Kidney tubule cell (primary cell): ENCODE results near the gene ATP9B.
"Not testable (repeated sequence)": the region's sequence is repeated elsewhere in the genome, so short reads cannot be mapped to it uniquely, and the experiment has no call there.

ENCODE experiments used
- DNase-seq: peaks from one replicate; pipeline ENCODE4 v3.0.0-alpha.2; 2018; ENCODE audit warnings: low spot score

The ATP9B gene

DNA sequence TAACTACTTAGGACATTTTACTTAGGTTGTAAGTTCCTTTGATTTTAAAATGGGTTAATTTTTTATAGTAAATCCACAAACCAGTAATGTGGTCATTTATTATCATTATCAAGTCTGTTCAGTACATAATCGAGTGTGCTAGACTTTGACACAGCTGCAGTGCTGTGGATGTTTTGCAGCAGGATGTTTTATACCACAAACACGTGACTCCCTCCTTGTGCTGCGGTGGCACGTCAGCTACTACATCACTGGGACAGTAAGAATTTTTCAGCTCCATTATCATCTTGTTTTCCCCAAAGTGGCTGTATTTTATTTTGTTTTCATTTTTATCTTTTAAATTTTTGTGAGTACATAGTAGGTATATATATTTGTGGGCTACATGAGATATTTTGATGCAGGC is 70.0 kb downstream of the ATP9B start:
- no peak for DNase-seq

DNA sequence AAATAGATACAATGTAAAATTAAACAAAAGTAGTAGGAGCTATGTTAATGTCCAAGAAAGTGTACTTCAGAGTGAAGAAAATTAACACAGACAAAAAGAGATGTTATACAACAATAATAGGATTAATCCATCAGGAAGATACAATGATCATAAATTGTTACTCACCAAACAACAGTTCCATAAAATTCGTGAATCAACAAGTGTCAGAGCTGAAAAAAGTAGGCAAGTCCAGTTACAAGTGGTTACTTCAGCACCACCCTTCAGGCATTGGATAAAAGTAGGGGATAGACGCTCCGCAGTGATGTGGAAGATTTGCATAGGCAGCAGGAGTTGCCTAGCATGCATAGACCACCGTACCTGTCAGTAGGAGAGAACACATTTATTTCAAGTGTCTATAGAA is 77.8 kb downstream of the ATP9B start:
- DNase-seq = no peak

DNA sequence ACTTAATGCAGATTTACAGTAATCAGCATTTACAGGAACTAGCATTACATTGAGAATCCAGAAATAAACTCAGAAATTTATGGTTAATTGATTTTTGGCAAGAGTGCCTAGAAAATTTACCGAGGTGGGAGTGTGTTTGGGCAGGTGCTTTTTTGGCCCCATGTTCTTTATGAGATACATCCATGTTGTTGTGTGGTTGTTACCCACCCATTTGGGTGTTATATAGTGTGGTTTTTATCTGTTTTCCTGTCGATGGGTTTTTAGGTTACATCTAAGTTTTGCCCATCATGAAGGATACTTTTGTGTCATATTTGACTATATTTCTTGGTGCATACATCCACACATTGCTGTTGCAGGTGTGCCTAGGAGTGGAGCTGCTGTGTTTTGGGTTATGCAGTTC is 82.0 kb downstream of the ATP9B start:
- no peak for DNase-seq

DNA sequence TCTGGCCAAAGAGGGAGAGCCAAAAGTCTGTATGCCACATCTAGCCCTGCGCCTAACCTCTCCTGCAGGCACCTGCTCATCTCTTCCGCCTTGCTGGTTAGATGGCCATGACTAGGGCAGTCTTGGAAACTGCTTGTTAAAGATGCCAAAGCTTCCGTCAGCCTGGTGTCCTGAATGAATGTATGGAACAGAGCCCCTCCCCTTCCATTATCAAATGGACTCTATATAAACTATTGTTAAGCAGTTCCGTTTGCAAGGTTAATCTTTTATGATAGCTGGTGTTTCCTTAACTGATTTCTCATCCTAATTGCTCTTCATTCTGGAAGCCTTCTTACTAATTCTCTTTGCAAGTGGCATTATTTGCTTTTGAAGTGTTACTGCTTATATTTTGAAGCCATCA is 87.1 kb downstream of the ATP9B start:
- DNase-seq = no peak

DNA sequence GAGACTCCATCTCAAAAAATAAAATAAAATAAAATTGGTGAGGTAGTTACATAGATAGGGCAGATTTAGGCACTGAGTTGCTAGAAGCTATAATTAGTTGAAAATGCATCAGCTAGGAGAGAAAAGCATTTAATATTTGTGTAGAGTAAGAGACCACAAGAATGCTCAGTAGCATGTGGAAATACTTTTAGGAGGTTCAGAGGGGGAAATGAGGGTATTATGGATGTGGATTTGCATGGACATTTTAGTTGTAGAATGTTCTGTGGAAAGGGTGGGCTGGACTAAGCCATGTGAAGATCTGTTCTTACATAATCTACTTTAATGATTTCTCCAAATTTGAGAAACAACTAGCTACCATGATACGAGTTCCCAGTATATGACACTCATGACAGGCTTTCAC is 95.5 kb downstream of the ATP9B start:
- DNase-seq = no peak

DNA sequence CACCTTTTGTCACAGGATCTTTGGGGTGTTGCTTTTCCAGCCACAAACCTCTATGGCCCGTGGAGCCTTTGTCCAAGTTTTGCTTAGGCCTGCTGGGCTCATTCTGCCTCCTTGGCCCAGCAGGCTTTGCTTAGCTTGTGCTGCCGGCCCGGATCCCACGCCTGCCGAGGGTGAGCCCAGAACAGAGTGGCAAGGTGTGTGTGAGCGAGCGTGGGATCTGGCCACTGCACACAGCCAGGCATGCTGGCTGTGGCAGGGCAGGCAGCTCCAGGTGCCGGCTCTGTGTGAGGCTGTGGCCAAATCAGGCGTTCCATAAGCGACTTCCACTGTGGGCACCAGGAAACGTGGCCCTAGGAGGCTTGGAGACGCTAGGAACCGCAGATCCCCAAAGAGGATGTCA is 97.5 kb downstream of the ATP9B start:
- DNase-seq = no peak

DNA sequence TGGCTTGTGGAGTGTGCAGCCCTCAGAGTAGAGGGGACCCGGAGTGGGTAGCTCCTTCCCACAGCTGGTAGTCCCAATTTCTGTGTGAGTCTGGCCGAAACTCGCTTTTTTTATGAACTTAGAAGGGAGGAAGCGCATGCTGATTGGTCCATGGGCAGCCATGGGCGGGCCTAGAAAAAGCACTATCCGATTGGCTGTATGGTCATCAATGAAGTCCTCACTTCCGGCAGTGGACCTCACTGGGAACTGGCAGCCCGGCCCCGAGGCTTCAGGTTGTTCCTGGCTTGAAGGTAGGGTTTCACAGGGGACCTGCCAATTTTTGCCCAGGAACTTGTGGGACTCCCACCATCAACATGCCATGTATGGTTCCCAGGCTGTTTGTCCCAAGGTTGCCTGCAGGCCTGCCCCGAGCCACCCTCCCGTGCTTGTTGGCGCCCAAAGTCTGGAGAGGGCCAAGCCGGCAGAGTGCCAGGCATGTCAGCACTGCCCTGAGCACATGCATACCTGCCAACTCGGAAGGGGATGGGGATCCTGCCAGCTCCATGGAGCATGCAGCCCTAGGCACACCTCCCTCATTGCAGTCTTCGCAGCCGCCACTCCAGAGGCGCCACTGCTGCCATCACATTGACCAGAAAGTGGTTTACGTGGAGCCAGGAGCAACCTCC is 98.5 kb downstream of the ATP9B start:
- DNase-seq = no peak

DNA sequence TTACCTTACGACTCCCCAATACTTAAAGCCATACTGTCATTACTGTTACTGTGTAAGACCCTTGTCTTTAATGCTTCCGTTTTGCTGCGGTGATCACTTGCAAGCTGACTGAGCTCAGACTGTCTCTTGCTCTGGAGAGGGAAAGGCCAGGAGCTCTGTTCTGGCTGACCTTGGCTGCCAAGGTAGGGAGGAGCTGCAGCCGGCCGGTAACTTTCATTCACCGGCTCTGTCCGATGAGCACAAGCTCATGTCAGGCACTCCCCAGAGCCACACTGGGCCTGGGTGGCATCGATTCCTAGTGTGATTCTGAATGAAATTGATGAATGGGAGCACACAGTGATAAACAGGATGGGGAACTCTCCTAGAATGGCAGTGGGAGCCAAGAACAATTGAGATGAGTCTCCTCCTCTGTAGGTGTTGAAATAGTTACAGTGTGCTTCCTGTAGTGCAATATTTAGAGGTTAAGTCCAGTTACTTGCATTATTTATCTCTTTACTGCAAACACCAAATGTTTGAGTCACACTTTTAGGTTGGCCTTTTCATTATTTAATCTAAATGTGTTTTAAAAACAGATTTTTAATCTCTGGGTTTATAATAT is 100.9 kb downstream of the ATP9B start:
- DNase-seq = no peak

DNA sequence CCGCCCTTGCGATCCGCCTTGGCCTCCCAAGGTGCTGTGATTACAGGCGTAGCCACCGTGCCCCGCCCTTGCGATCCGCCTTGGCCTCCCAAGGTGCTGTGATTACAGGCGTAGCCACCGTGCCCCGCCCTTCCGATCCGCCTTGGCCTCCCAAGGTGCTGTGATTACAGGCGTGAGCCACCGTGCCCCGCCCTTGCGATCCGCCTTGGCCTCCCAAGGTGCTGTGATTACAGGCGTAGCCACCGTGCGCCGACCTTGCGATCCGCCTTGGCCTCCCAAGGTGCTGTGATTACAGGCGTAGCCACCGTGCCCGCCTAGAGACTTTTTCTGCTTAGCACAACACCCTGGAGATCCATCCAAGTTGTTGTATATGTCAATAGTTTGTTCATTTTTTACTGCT is 103.1 kb downstream of the ATP9B start:
- not testable (repeated sequence) for DNase-seq

DNA sequence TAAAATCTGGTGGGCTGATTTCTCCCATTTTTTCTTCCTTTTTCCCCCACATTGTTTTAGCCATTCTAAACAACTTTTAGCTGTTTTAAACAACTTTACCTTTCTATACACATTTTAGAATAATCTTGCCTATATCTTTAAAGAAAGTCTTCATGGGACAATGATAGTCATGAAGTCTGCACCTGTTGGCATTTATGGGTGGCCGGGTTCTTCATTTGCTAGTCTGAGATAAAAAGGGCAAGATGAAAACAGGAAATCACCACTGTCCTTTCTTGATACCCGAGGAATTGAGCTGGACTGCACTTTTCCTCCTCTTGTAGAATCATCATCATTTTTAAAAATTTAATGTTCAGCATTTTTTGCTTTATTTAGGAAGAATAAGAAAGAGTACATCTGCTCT is 104.5 kb downstream of the ATP9B start:
- no peak for DNase-seq

DNA sequence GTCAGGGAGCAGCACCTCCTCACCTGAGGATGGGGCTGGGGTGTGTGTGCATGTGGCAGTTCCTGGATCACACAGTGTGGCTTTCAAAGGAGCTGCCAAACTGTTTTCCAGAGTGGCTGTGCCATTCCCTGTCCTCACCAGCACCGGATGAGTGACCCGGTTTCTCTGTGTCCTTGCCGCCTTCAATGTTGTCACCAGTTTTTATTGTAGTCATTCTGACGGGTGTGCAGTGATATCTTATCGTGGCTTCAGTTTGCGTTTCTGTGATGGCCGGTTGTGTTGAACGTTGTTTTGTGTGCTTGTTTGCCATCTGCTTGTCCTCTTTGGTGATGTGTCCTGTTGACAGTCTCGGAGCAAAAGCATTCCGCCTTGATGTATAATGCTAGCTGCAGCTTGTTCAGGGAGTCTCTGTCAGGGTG is 108.9 kb downstream of the ATP9B start:
- DNase-seq = no peak

DNA sequence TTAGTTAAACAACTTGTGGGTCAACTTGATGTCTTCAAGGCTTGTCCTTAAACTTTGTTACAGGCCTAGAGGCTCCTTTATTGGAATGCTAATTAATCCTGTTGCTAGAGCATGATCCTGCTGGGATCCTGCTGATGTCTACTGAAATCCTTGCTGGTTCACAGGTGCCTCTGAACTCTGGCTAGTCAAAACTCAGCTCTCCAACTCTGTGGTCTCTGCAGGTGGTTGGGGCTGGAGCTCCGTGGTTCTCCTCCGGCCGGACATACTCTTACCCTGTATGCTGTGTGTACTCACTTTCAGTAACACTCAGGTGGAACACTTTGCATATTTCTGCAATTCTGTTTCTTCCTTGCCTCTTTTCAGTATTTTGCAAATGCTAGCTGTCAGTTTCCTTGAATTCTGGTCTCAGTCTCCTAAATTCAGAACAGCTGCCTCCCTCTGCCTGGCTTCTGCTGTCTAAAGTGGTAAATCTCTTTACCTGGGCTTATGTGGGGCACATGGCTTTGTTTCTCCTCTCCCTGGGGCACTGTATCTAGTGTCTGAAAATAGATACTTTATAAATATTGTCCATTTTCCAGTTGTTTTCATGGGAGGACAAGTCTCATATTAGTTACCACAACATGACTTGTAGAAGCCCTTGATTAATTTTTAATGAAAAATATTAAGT is 113.0 kb downstream of the ATP9B start:
- no peak for DNase-seq

DNA sequence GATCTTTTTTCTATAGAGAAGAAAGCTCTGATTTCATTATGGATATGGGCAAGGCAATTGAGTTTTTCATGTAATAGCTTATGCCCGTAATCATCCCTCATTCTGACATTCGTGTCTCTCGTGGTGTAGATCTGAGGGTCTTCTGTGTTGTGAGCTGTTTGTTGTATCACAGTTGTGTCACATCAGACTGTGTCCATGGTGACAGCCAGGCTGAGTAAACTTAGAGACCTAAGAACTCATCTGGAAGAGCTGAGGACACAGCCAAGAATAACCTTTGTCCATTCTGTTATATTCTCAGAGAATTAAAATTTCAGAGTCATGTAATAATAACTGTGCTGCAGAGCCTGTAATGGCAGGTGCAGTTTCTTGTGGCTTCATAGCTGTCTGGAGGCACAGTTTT is 116.5 kb downstream of the ATP9B start:
- no peak for DNase-seq

DNA sequence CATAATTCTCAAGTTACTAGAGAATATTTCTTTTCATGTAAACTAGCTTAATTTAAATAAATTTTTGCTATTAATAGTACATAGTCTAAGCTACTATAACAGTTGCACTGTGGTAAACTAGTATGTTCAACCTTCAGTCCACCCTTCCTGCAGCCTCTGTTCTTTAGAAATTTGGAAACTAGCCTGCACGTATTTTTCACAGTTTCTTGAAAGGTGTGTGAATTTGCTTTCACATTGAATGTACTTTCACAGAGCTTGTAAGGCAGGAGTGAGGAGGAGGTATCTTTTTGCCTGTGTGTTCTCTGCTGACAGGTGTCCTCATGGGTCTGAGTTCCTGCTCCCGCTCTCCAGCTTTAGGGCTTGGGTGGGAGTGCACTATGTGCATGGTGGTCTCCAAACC is 117.5 kb downstream of the ATP9B start:
- DNase-seq = no peak

DNA sequence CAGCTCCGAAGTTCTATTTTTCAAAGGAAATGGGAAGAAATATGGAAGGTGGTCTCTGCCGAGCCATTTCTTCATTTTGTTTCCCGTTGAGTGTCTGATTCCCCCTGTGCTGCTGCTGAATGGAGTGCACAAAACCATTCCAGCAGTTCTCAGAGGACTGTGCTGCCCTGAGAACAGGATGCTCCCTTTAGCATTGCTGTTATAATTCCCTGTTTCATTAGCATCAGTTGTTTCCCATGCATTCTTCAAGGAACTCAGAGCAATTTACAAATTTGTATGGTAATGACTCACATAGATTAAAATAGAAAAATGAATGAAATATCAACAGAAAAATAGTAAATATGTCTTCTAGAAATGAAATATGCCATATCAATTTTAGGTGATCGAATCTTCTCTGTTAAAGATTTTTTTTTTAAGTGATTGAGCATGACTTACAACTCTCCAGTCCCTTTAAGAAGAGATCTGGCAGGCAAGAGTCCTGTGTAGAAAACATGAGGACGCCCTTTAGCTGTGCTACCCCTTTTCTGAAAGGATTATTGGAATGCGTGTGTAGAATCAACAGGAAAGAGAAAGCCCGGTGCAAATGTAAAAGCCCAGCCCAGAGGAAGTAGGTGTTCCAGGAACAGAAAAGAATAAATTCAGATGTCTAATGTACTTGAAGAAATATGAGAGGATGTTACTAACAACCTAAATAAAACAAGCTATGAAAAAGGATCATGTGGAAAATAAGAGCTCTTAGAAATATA is 118.5 kb downstream of the ATP9B start:
- DNase-seq = no peak

DNA sequence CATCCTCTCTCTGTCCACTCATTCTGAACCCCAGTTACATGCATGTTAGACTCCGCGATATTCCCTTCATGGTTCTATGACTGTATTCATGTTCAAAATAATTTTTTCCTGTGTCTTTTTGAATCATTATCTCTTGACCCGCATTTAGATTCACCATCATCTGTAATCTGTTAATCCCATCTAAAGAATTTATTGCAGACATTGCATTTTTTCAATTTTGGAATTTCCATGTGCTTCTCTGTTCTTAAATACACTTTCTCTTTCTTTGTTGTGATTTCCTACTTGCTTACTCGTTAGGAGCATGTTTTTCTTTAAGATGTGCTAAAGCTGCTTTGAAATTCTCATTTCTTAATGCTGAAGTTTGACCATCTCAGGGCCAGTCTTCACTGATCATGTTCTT is 122.2 kb downstream of the ATP9B start:
- DNase-seq = no peak

DNA sequence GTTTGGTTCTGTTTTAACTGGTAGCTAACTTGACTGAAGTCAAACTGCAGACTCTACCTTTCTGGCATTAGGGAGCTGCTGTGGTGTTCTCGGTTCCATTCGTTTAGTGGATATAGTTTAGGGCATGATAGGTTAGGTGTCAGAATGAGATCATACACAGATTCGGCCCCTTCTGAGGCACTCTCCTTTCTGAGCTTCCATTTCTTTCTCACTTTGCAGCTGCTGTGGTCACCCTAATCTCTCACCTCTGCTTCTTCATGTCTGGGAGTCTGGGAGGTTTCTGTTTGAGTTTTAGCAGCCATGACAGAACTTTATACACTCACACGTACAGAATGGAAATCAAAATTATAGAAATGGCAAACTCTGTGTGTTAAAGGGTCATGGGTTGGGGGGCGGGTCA is 122.8 kb downstream of the ATP9B start:
- DNase-seq = no peak

DNA sequence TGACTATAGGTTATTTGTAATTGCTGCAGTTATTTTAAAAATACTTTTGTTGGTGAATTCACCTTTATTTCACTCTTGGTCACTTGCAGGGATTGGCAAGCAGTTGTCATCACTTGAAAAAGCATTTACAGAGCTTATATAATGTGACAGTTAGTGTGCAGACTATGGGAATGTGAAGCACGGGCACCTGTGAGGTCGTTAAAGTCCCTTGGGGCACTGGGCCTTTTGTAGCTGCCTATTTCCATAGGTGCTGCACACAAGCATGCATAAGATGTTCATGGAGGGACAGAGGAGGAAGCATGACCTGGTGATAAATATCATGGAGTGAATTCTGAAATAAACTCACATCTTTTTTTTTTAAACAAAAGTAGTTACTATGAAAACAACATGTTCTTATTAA is 124.6 kb downstream of the ATP9B start:
- no peak for DNase-seq

DNA sequence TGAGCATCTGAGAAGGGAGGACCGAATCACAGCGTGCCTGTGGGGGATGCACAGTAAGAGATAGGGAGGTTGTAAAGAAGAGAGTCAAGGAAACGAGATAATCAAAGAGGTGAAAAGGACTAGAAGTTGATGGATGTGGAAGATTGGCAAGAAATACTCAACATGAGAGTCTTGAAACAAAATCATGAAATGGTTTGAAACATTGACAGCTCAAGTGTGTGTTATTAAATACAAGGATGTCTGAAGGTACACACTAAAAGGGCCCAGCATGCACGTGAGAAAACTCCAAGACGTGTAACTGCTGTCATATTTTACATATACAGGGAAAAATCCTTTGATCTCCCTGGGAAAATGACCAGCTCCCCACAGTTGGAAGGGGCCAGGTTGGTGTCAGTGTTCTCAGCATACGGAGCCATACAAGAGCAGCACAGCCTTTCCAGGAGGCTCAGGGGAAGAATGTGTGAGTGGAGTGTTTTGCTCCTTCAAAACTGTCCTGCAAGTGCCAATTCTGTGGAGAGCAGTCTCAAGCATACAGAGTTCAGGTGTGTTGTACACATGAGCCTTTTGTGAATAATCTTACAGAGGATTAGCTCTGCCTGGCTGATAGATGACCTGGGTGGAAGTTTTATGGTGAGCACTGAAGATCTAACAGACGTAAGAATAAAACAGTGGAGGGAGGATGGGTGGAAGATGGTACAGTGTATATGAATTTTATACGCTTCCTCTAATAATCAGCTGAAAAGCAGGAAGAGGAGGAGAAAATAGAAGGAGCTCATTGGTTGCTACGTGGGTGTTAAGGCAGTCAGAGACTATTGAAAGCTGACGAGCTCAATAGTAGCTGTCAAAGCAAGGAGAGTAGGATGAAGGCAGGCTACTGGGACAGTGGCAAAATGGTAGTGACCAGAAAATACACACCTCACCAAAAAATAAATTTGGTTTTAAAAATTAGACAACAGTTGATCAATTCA is 126.8 kb downstream of the ATP9B start:
- no peak for DNase-seq

DNA sequence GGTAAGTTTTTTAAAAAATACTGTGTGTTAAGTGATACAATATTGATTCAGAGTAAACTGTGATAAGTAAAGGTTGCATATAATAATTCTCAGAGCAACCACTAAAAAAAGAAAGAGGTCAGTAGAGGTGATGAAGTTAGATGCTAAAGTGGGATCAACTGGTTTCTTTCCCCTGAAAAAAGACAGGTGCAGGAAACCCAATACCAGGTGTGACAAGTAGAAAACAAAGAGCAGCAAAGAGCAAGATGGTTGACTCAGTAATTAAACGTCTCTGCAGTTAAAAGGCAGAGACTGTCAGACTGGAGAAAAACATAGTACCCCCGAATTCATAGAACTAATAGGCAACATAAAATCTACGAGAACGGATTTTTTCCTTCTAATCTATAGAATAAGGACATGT is 128.3 kb downstream of the ATP9B start:
- no peak for DNase-seq

DNA sequence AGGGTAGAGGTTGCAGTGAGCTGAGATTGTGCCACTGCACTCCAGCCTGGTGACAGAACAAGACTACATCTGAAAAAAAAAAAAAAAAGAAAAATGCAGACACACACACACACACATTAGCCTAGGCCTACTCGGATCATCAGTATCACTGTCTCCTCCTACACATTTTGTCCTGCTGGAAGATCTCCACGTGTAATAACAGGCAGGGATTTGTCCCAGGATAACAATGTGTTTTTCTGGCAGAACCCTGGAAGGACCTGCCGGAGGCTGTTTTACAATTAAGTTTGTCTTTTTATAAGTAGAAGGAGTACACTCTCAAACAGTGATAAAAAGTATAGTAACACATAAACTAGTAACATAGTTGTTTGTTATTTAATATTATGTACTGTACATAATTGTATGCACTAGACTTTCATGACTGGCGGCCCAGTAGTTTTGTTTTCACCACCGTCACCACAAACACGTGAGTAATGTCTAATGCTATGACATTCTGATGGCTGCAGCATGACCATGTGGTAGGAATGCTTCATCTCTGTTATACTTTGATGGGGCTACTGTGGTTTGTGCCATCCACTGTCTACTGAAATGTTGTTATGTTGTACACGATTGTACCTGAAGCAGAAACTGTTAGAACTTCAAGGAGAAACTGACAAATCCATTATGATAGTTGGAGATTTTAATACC is 130.6 kb downstream of the ATP9B start:
- no peak for DNase-seq
